ENCODE measurements around the gene FAM43A.

The FAM43A gene

DNA sequence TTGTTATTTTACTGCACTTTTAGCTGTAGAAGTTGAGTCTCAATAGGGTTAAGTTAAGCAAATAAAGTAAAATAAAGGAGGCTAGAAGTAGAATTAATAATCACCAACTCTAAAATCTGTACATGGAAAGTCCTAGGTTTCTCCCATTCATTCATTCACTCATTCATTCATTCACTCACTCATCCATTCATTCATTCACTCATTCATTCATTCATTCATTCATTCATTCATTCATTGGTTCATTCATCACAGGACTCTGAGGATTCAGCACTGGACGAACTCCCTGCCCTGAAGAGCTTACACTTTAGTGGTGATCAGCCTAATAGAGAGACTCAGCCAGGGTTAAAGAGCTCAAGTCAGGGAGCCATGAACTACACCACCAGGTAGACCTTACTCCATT lies 9.2 kb upstream of the FAM43A start:
- DNase-seq (ENCODE audit: low spot score) = no peak

DNA sequence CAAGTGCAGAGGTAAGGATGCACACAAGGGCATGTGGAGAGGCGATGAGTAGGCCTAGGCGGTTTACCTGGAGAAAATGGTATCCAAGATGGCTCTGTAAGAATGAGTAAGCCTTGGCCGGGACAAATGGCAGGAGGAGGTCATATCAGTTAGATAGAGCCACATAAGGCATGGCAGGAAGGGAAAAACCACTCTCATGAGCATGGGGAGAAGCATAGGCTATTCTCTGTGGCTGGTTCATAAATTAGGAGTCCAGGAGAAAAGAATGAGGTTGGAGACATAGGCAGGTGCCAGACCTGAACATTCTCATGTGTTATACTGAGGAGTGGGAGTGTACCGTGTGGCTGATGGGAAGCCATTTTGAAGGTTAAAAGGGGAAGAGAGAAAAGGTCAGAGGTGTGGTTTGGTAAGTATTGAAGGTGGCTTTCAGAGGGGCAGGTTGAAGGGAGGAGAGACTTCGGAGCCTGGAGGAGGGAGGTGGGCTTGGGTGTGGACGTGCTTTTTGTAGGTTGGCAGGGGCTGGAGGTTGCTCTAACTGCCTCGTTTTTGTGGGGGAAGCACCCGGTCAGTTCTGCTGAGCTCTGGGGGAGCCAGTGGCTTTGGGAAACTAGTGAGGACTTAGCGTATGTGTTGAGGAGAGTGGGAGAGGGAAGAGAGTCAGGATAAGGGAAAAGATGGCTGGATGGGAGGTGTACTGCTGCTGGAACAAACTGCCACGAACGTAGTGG lies 4.6 kb upstream of the FAM43A start:
- no peak for DNase-seq (ENCODE audit: low spot score)

DNA sequence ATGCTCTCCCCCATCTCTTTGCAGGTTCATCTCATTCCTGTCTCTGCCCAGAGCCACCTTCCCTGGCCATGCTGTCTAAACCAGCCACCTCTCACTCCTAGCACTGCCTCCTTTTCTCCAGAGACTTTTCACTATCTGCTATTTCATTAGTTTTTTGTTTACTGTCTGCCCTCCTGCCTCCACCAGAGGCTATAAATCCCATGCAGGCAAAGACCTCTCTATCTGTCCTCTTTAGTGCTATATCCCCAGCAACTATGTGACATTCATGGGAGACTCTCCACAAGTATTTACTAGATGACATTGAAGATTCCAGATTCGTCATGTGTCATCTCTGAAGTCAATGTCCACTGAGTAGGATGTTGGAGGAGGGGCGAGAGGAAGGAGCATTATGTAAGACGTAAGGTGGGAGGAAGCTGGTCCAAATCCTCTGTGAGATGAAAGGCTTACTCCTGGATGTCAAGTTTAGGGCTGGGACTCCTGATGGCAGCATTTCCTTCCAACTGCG lies 3.4 kb upstream of the FAM43A start:
- DNase-seq (ENCODE audit: low spot score) = no peak

DNA sequence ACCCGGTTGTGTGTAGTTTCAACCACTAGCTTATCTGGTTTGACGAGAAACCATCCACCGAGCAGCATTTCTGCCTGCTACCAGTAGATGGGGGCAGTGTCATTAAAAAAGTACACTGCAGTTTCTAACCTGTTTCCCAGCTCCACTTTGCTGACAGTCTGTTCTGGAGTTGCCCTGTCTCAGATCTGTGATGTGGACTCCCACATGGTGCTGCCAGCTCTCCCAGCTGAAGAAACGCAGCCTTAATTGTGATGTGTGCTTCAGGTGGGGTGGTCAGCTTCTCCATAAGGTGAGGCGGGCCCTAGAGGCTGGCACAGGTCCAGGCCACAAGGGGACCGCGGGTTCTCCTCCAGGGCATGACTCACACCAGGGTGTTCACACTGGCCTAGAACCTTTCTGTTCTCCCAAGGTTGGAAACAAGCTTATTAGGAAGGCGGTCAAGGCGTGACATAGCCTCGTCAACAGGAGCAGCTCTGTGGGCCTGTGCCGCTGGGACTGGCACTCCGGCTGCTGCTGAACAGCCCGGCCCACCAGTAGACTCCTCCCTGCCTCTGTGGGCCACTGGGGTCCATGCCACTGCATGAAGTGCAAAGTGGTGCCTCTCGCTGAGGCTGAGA lies 2.9 kb upstream of the FAM43A start:
- peak; percentile 56 for DNase-seq (ENCODE audit: low spot score)

DNA sequence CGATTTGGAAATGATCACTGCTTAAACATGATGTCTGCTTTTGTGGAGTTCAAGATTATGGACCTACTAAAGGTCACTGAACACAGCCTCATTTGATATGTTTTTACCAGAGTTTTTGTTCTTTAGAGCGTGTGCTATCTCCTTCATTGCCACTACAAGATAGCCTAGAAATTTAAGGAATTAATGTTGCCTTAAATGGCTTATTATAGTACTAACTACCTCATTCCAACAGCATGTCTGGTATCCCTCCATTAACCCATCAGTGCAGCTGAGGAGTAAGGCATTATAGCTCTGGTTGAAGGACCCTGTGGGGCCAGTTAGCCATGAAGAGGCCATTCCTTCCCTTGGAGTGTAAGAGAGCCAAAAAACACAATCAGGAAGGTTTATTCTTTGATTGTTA lies 2.3 kb upstream of the FAM43A start:
- DNase-seq (ENCODE audit: low spot score) = no peak

DNA sequence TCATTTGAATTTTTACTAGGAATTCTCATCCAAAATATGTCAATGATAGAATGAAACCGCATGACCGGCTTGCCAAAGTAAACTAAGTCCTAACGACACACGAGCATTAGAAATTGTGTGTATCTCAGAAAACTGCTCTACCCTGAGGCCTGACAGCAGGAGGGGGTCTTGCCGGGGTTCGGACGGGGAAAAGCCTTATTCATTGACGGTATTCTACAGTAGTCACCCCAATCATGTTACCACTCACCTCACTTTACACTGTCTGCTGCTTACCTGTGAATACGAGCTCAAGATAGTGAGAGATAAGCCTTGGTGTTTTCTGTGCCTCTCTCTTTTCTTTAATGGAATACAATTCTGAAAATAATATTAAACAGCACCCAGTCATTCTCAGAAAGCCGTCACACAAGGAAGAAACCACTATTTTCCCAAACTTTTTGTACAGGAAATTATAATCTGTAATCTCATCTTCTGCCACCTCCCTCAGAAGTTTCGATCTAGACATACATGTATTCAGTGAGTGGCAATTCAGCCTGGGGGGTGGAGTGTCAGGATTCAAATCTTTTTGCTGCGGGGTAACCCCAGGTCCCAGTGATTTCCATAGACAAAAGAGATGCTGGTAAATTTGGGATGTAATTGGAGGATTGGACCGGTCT lies 492 bp upstream of the FAM43A start:
- no peak for DNase-seq (ENCODE audit: low spot score)

DNA sequence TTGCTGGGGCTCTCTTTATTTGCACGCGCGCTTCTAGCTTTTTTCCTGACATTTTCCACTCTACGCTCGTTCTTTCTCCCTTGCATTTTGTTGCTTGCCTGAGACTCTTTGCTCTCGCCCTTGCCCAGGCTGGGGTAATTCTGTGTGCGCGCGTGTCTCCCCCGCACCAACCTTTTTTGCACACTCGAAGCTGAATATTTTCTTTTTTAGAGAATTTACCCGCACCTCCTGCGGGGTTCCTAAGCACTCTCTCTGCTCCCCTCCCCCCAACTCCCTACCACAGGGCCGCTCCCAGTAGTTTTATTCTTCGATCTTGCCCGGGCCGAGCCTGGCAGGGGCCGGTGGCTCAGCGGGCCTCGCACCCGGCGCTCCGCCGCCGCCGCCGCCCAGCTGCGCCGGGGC lies 732 bp downstream of the FAM43A start:
- DNase-seq (ENCODE audit: low spot score) = no peak

DNA sequence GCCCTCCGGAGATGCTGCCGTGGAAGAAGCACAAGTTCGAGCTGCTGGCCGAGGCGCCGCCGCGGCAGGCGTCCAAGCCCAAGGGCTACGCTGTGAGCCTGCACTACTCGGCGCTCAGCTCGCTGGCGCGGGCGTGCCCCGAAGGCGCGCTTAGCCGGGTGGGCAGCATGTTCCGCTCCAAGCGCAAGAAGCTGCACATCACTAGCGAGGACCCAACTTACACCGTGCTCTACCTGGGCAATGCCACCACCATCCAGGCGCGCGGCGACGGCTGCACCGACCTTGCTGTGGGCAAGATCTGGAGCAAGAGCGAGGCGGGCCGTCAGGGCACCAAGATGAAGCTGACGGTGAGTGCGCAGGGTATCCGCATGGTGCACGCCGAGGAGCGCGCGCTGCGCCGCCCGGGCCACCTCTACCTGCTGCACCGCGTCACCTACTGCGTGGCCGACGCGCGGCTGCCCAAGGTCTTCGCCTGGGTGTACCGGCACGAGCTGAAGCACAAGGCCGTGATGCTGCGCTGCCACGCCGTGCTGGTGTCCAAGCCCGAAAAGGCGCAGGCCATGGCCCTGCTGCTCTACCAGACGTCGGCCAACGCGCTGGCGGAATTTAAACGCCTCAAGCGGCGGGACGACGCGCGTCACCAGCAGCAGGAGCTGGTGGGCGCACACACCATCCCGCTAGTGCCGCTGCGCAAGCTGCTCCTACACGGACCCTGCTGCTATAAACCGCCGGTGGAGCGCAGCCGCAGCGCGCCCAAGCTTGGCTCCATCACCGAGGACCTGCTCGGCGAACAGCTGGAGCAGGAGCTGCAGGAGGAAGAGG lies 1.3 kb downstream of the FAM43A start:
- DNase-seq (ENCODE audit: low spot score) = no peak

DNA sequence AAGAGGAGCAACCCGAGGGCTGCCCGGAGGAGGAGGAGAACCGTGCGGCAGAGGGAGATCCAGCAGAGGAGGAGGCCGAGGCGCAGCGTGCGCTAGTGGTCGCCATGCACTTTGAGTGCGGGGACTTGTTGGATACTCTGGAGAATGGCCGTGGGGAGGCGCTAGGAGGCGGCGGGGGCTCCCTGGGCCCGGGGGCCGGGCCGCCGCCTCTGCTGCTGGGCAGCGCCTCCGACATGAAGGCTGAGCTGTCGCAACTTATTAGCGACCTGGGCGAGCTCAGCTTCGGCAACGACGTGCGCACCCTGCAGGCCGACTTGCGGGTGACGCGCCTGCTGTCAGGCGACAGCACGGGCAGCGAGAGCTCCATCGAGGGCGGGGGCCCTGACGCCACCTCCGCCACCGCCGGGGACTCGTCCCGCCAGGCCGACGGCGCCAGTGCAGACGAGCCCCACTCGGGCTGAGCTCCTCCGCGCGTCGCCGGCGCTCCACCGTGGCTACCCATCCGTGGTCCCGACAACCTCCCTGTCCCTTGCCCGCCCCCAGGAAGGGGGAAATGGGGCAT lies 2.0 kb downstream of the FAM43A start:
- peak; percentile 35 for DNase-seq (ENCODE audit: low spot score)

DNA sequence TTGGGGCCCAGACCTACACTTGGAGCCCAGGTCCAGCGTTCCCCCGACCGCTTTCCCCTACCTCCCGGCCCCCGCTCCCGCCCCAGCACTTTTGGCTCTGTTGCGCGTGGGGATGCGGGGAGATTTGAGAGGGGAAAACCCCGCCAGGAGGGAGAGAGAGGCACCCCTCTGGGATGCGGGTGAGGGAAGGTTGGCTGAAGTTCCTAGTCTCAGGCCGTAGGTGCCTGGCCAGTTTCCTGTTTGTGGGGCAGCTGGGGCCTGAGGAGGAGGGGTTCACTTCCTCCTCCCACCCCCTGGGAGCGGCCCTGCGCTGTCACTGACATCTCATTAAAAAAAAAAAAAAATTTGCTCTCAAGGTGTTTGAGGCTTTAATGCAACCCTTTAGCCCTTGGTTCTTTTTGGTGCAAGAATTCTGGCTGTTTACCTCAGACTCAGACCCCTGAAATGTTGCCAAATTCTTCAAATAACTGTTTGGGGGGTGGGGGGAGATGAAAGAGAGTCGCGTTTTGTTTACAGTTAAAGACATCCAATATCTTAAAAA lies 2.6 kb downstream of the FAM43A start:
- DNase-seq (ENCODE audit: low spot score) = no peak

DNA sequence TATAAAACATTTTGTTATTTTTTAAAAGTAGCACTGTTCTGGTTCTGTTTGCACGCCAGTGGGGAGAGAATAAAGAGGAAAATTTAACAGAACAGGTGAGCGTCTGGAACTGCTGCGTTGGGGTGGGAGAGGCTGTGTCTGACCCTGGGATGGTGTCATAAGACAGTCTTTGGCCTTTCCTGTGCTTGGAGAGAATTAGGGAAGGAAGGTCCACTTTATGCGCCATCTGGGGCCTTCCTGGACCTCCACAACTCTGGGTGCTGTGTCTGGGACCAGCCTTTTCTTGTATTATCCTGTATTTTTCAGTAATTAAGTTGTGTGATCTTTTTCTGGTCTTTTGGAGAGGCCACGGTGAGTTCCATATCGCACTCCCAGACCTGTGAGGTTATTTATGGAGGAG lies 3.3 kb downstream of the FAM43A start:
- no peak for DNase-seq (ENCODE audit: low spot score)

DNA sequence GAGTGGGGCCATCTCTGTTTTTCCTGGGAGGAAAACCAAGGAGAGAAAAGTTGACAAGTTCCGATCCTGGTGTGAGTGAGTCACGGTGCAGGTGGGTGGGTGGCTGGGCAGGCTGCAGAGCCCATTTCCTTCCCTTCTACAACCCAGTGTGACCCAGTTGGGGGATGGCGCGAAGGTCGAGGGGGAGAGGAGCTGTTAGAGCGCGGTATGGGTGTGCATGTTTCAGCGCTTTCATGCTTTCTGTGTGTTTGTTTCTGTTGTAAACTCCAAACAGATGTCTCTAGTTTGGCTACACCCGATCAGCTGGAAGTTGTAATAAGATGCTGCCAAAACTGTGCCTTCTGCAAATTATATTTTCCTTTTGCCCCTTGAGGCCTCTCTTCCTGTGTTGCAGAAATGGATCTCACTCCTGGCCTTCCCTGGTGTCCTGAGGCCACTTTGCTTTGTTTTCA lies 3.8 kb downstream of the FAM43A start:
- no peak for DNase-seq (ENCODE audit: low spot score)

DNA sequence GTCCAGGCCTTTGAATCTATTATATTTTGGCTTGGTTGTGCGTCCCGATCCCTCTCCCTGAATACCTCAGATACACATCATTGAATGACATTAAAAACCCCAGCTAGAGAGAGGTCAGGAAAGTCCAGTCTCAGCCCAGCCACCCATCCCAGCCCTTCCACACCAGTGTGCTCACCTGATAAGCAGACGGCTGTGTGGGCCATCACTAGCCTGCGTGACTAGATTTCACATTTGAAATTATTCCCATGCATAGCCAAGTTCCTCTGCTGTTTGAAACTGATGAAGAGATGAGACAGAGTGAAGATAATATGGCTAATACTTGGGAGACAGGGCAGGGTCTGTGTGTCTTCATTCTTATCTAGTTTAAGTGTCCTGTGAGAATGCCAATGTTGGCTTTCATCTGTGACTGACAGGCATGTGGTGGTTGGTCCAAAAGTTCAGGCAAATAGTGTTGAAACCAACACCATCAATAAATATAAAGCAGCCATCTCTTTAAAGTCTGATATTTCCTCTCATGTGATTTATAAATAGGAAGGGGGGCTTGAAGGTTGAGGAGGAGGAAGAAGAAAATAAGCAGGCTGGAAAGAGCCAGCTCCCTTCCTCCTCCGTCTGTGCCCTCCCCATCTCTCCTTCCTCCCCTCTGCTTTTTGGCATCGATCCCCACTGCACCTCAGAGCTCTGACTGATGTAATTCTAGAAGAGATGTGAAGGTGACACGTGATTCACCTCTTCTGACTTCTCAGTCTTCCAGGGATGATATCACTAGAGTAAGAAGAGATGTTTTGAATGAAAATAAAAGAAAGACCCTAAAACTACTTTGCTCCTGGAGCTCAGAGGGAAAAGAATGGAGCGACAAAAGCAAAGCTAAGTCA lies 5.1 kb downstream of the FAM43A start:
- DNase-seq (ENCODE audit: low spot score) = no peak

DNA sequence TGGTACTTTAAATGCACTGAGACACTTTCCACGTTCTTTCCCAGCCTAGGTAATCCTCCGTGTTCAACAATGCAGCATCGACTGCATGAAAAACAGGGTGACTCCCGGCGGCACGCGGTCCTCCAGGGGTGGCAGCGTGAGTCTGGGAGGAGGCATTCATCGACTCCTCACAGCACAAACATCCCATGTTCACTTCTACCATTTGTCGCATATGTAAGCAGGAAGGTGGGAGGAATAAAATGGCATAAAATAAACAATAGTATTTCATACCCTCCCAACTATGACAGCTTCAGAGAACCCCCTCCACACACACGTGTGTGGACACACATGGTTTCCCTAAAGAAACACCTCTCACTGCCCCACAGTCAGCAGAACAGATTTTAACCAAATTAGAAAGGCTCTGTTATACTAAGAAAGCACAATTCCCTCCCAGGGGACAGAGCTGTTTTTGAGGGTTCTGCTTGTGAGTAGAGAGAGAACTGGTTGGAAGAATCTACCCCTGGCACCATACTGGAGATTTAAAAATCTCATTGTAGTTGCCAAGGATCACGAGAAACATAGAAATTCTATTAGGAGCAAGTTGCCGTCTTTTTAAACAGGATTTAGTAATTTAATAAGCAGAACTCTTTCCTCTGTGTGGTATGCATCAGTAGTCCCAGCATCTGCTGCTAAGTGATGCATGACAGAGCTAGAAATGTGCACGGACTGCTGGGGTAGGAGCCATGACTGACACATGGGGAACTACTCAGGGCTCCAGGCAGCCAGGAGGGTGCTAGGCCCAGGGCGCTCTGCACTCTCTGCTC lies 6.0 kb downstream of the FAM43A start:
- no peak for DNase-seq (ENCODE audit: low spot score)

DNA sequence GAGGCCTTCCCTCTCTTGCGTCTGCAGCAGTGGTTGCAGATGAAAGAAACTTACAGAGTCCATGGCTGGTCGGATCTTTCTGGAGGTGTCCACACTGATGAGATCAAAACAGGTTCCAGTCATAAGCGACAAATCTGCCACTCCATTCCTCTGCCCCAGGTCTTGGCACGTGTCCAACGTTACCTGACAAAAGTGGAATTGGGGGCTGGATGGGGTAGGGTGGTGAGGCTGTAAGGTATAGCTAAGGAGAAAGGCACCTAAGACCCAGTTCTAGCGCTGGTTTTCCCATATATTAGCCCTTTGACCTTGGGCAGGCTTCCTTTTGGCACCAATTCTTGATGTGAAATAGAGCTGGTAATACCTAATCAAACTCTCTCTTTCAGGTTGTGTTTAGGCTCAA lies 11.0 kb downstream of the FAM43A start:
- no peak for DNase-seq (ENCODE audit: low spot score)

DNA sequence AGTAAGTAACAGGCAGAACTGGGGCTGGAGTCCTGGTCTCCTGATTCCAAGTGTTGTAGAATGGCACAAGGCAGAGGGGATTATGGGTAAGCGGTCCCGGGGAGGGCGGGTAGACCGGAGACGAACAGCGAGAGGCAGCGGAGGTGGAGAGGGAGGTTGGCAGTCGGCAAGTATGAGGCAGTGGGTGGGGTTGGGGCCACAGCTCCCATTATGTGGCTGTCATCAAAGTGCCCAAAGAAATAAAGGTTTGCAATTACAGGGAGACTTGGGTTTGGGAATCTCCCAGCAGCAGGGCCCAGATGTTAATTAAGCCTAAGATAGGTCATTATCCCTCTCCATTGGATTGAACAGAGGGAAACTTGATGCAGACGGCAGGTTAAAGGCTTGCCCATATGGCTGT lies 16.9 kb downstream of the FAM43A start:
- DNase-seq (ENCODE audit: low spot score) = no peak

DNA sequence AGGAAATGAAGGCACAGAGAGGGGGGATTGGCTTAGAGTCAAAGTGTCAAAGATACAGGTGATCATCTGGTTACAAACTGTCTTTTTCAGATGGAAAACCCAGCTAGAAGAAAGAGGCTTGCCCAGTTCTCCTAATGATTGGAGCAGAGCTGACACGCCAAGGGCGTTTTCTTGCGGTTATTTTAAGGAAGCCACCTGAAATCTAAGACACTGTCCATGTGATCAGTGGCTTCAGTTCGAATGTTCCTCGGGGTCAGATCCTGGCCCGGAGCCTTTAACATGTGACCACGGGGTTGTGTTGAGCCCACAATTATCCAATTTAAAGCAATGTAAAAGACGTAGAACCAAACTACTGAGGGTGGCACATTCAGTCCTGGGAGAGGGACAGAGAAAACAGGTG lies 19.5 kb downstream of the FAM43A start:
- DNase-seq (ENCODE audit: low spot score) = no peak

DNA sequence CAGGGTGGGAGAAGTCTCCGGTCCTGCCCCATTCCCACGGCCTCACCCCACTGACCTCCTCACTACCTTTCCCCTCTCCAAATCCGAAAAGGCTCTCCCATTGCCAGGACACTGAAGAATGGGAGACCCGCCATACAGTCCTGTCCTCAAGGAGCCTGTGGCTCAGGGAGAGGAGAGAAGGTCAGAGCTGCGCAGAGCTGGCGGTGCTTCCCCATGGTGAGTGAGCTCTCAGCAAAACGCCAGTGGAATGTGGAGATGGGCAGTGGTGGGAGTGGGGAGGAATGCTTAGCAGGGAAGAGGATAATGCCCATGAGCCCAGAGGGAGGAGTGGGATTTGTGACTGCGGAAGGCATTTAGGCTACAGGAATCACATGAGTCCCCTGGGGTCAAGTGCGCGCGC lies 20.1 kb downstream of the FAM43A start:
- DNase-seq (ENCODE audit: low spot score) = no peak

DNA sequence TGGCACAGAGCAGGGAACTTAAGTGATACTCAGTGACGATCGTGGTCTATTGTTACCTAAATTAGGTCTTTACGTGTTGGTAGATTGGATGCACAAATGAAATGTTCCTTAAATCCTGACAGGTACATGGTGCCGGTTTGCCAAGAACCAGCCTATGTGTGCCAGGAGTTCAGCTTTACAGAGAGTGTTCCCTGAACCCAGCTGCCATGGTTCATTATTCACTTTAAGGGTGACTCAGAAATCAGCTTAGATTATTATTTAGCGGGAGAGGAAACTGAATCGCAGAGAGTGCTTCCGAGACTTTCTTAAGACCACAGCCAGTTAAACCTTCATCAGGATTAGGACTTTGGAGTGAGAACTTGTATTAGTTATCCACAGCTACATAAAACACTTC lies 21.5 kb downstream of the FAM43A start:
- no peak for DNase-seq (ENCODE audit: low spot score)

DNA sequence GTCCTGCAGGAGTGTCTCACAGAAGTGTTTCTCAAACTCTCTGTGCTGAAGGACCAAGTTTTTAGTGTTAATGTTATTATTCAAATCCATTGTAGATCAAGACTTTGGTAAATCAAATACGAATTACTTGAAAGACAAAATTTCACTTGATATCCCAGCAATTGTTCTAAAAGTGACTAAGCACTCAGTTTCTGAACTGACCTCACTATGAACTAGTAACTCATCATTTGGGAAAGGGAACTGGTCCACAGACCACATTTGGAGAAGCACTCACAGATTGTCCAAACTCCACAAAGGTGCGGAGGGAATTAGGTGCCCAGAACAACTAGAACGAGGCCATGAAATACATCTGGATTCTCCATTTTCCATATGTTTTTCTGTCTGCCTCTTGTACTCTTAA lies 25.6 kb downstream of the FAM43A start:
- DNase-seq (ENCODE audit: low spot score) = no peak
